ENCODE data around the gene UNG. TPM values are rescaled to one million over a fixed set of nuclear protein-coding genes. Genes with fewer than 3 reads are reported as not detected.

The UNG gene
- total and polyA plus RNA-seq, 12 donors: 14.2 to 37.3 (median 27.3) TPM

GRCh38 chr12:109088818-109089217 is 8.6 kb upstream of the UNG start:
- no peak for DNase-seq
- intact Hi-C loops (cut with DNase I): no loop called here
- TF ChIP-seq CTCF (IDR thresholded peaks at IDR 0.05): no peak
- no peaks in the 10 kb centered on the region for H3K27me3 ChIP-seq
- peaks cover 3 to 28% (median 24%) of the 10 kb centered on the region in 9 donors for H3K4me1 ChIP-seq
- no peak overlapping the region for H3K27ac ChIP-seq
- H3K4me3 ChIP-seq: no peak overlapping the region
- H3K9me3 ChIP-seq: no peaks in the 10 kb centered on the region
- peaks cover 0 to 82% (median 33%) of the 10 kb centered on the region in 9 donors for H3K36me3 ChIP-seq
- WGBS, 2 donors: 89% methylated on average over 6 of the region's 6 CpGs
- ATAC-seq: no peak

DNA sequence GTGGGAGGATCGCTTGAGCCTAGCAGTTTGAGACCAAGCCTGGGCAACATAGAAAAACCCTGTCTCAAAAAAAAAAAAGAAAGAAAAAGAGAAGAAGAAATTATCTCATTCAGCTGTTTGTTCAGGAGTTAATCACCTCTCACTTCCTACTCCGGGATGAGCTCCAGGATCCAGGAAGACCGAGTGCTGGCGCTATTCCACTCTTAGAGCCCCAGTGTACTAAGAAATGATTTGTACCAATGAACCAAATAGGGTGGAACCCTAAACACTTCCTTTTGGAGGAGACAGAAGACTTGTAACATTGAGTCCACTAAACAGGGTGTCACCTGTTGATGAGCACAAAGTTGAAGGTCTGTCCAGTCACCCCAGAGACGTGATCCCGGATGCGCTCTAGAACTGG is 7.7 kb upstream of the UNG start:
- 82 to 87% methylated on average over 7 of the region's 7 CpGs for WGBS, 2 donors

DNA sequence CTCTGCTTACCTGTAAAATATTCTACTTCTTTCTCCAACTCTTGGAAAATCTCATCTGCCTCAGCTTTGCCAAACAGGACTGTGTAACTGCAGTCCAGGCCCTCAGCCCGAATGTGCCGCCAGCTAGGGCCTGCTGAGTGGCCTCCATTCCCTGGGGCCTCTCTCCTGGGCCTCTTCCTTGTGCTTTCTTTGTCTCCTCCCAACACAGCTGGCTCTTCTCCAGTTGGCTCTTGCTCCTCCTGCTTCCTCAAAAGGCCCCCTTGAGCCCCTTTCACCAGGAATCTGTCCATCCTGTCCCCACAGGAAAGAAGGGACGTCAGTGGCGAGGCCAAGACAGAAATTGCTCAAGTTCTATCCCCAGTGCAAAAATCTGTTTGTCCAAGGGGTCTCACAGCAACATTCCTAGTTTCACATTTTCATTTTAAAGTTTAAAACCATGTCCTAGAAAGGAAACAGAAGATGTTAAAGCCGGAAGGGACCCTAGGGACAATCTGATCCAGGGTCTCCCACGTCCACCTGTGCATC is 4.8 kb upstream of the UNG start:
- Histone ChIP-seq H3K4me1 (peaks cover 7 to 33% (median 23%) of the 10 kb centered on the region in 9 donors), H3K9me3 (no peaks in the 10 kb centered on the region), H3K27ac (peak overlapping the region in 8 of 10 donors; percentile 28 to 78 (median 62)), H3K27me3 (no peaks in the 10 kb centered on the region), H3K36me3 (peaks cover 0 to 45% (median 10%) of the 10 kb centered on the region in 9 donors), H3K4me3 (peak overlapping the region; percentile 29 to 66 (median 60))
- no peak for DNase-seq
- TF ChIP-seq CTCF (IDR thresholded peaks at IDR 0.05): no peak
- ATAC-seq: no peak
- 34 to 47% methylated on average over 6 of the region's 6 CpGs for WGBS, 2 donors
- intact Hi-C loops (cut with DNase I): loop anchor here in 8 of 10 donors (1.0 to 10.0 kb wide), 11 partner anchors 138 to 530 kb away; partner anchors contain the start of genes ISCU (in 7 of the 8), SART3 (in 5 of the 8) and DAO (in 2 of the 8)

More for the DNA sequence above, 7.7 kb upstream of the UNG start:
- ATAC-seq (no peak), DNase-seq (no peak)
- intact Hi-C loops (cut with DNase I): loop anchor here in 8 of 10 donors (5.0 to 10.0 kb wide), 9 partner anchors 135 to 527 kb away; partner anchors contain the start of genes ISCU (in 5 of the 8), SART3 (in 5 of the 8) and DAO (in 2 of the 8)
- Histone ChIP-seq H3K4me1 (peaks cover 3 to 29% (median 24%) of the 10 kb centered on the region in 9 donors), H3K36me3 (peaks cover 0 to 74% (median 30%) of the 10 kb centered on the region in 9 donors), H3K9me3 (no peaks in the 10 kb centered on the region), H3K4me3 (no peak overlapping the region), H3K27me3 (no peaks in the 10 kb centered on the region), H3K27ac (no peak overlapping the region)
- TF ChIP-seq CTCF (IDR thresholded peaks at IDR 0.05): no peak

DNA sequence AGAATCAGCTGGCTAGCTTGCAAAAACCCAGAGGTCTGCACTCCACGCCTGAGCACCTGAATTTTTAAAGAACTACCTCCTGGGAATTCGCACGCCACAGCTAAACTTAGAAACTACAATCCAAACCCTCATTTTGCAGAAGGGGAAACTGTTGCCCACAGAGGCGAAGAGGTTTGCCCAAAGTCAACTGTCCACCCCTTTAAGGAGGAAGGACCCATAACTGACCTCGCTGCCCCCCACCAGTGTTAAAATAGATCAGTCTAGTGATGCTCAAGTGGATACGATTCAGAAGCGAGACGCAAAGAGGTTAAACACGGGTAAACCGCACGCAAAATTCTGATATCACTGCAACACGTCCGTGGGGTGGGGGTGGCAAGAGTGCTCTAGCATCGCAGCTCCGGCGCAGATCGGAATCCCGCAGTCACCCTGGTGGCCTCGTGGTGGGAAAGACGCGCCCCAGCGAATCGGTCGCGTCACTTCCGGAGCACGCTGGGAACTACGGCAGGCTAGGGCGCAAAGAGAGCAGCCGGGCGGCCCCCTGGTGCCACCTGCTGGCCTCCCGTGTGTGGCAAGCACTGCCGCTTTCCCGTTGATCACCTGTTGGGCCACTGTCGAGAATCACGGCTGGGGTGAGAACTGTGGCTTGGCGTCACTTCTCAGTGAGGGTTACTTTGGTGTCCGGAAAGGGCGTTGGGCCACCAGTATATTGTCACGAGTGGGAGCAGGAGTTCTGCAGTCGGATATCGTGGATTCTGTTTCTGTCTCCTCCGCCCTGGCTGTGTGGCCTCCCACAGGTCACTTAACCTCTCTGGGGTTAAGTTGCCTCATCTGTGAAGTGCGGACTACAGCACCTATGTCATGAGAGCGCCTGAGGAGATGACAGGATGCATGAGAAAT is 4.1 kb upstream of the UNG start, which contains the start of gene ALKBH2:
TSS of gene ALKBH2 (minus strand) at position 451 of the 897 bp plus-strand sequence. CDS start 686 bp downstream, outside the sequence.
- peak; percentile 93 to 94 for DNase-seq
- Histone ChIP-seq H3K9me3 (no peaks in the 10 kb centered on the region), H3K27me3 (no peaks in the 10 kb centered on the region), H3K4me1 (peaks cover 7 to 35% (median 23%) of the 10 kb centered on the region in 9 donors), H3K27ac (peak within 1 kb of the TSS in 9 of 10 donors; percentile 28 to 78 (median 64)), H3K36me3 (peaks cover 0 to 38% (median 5%) of the 10 kb centered on the region in 9 donors), H3K4me3 (peak within 1 kb of the TSS; percentile 29 to 66 (median 60))
- TF ChIP-seq CTCF (IDR thresholded peaks at IDR 0.05): peak; percentile 98 to 100 (median 99)
- 5 to 7% methylated on average over 45 of the region's 45 CpGs for WGBS, 2 donors
- peak; percentile 70 to 84 (median 76) for ATAC-seq
- intact Hi-C loops (cut with DNase I): loop anchor here in 8 of 10 donors (1.0 to 10.0 kb wide), 11 partner anchors 138 to 531 kb away; partner anchors contain the start of genes ISCU (in 7 of the 8), SART3 (in 5 of the 8) and DAO (in 2 of the 8)
